Osteoblast (primary cell): ENCODE results near the gene NEU3. TPM values are rescaled to one million over a fixed set of nuclear protein-coding genes. Genes with fewer than 3 reads are reported as not detected.

Experiments
- DNase-seq: peaks from one replicate; pipeline ENCODE4 v3.0.0; 2011; ENCODE audit warnings: low spot score, mixed read lengths; ENCODE audit not compliant: insufficient read length; ENCODE audit errors: missing footprints
- H2AFZ ChIP-seq: 2 replicates; pipeline ENCODE4 v1.6.0; 2011; ENCODE audit warnings: mild to moderate bottlenecking, low read length
- H3K27ac ChIP-seq: 2 replicates; pipeline ENCODE4 v1.5.1; 2011; ENCODE audit warnings: mild to moderate bottlenecking, low read depth, low read length, moderate library complexity
- H3K27me3 ChIP-seq: 2 replicates; pipeline ENCODE4 v1.6.0; 2012; ENCODE audit warnings: mild to moderate bottlenecking, control low read depth, inconsistent platforms, low read length, moderate library complexity; ENCODE audit not compliant: insufficient read depth
- H3K36me3 ChIP-seq: 2 replicates; pipeline ENCODE4 v1.5.1; 2011; ENCODE audit warnings: mild to moderate bottlenecking, low read length, control low read depth, moderate library complexity; ENCODE audit not compliant: insufficient read depth
- H3K4me1 ChIP-seq: 2 replicates; pipeline ENCODE4 v1.5.1; 2011; ENCODE audit warnings: mild to moderate bottlenecking, low read length, control low read depth, moderate library complexity; ENCODE audit not compliant: insufficient read depth
- H3K4me2 ChIP-seq: 2 replicates; pipeline ENCODE4 v1.6.0; 2011; ENCODE audit warnings: mild to moderate bottlenecking, low read length; ENCODE audit not compliant: insufficient read depth
- H3K4me3 ChIP-seq: fragments of 200-600 bp; sonication (generic); 3 replicates; pipeline ENCODE4 v1.5.1; 2012; ENCODE audit warnings: mild to moderate bottlenecking, low read length, inconsistent platforms; ENCODE audit not compliant: insufficient read depth
- H3K79me2 ChIP-seq: 2 replicates; pipeline ENCODE4 v1.6.0; 2012; ENCODE audit warnings: mild to moderate bottlenecking, low read length, control low read depth, inconsistent platforms; ENCODE audit not compliant: insufficient read depth
- H3K9me3 ChIP-seq: 2 replicates; pipeline ENCODE4 v1.5.1; 2011; ENCODE audit warnings: low read depth, low read length, control low read depth
- H4K20me1 ChIP-seq: 2 replicates; pipeline ENCODE4 v1.6.0; 2012; ENCODE audit warnings: mild to moderate bottlenecking, low read length, control low read depth; ENCODE audit not compliant: insufficient read depth
- CTCF ChIP-seq: IDR thresholded peaks from 2 replicates; pipeline ENCODE4 v1.5.1; 2011; ENCODE audit warnings: mild to moderate bottlenecking, low read depth, low read length, moderate library complexity; ENCODE audit errors: extremely low read depth
- total RNA-seq: library from RNA; depleted of rRNA; stranded (reverse); fragments of >200 nt; gene quantifications from 2 replicates; pipeline ENCODE4 v1.2.3, GENCODE V29; 2012

Gene NEU3
- total RNA-seq, 1 donor = 6.9 TPM

GRCh38 chr11:75029836-75030631 is 41.3 kb downstream of the NEU3 start:
- H4K20me1 ChIP-seq = no peaks in the 10 kb centered on the region
- H2AFZ ChIP-seq = no peak overlapping the region
- no peaks in the 10 kb centered on the region for H3K27me3 ChIP-seq
- DNase-seq = no peak
- H3K27ac ChIP-seq = peak overlapping the region; percentile 79
- no peaks in the 10 kb centered on the region for H3K79me2 ChIP-seq
- no peaks in the 10 kb centered on the region for H3K9me3 ChIP-seq
- H3K4me3 ChIP-seq = no peak overlapping the region
- H3K36me3 ChIP-seq = no peaks in the 10 kb centered on the region
- TF ChIP-seq CTCF = no peak
- peaks cover 22% of the 10 kb centered on the region for H3K4me1 ChIP-seq
- no peak overlapping the region for H3K4me2 ChIP-seq

- Histone ChIP-seq H3K4me1 (peaks cover 22% of the 10 kb centered on the region), H3K79me2 (no peaks in the 10 kb centered on the region), H3K27me3 (no peaks in the 10 kb centered on the region), H3K4me3 (no peak overlapping the region), H3K4me2 (no peak overlapping the region), H3K9me3 (no peaks in the 10 kb centered on the region), H4K20me1 (no peaks in the 10 kb centered on the region), H2AFZ (peak overlapping the region; percentile 76), H3K27ac (peak overlapping the region; percentile 79), H3K36me3 (no peaks in the 10 kb centered on the region)
- no peak for TF ChIP-seq CTCF
- DNase-seq = peak; percentile 84
Measured at GRCh38 chr11:75031224-75031753, 42.6 kb downstream of the NEU3 start.

DNA sequence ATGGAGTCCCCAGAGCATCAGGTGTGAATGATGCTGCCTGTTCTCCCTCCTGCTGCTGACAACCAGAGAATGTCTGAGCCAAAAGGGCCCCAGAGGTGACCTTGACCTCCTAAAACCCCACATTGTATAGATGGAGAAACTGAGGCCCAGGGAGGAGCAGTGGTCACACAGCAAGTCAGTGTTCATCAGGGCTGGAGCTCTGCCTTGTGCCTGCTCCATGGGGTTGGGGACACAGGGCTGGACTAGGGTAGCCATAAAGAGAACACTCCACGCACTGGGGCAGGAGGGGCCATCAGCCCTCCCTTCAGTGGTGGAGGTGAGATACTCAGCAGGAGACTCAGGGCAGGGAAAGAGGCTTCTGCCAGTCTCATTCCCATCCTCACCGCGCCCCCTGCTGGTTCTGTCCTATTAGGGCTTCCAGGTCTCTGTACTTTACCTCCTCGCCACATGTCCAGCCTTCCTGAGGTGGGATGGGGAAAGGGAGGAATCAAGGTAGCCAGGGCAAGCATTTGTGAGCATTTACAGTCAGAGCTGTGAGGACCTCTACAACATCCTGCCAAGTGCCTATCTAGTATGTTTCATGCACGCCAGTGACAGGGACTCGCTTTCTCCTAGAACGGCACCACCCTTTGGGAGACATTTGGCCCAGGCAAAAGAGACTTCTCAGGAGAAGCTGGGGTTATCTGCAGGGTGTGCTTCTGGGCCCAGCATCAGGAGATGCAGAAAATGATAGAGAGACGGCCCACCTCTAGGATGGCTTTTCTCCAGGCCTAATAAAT is 43.2 kb downstream of the NEU3 start:
- H3K9me3 ChIP-seq = no peaks in the 10 kb centered on the region
- peak; percentile 90 for DNase-seq
- no peaks in the 10 kb centered on the region for H4K20me1 ChIP-seq
- no peaks in the 10 kb centered on the region for H3K79me2 ChIP-seq
- H3K36me3 ChIP-seq = no peaks in the 10 kb centered on the region
- peak overlapping the region; percentile 79 for H3K27ac ChIP-seq
- TF ChIP-seq CTCF = peak; percentile 89
- peak overlapping the region; percentile 76 for H2AFZ ChIP-seq
- no peak overlapping the region for H3K4me2 ChIP-seq
- H3K27me3 ChIP-seq = no peaks in the 10 kb centered on the region
- H3K4me1 ChIP-seq = peaks cover 22% of the 10 kb centered on the region
- H3K4me3 ChIP-seq = no peak overlapping the region

GRCh38 chr11:75032550-75032935 is 43.8 kb downstream of the NEU3 start:
- Histone ChIP-seq H3K36me3 (no peaks in the 10 kb centered on the region), H3K9me3 (no peaks in the 10 kb centered on the region), H3K4me3 (no peak overlapping the region), H3K4me2 (no peak overlapping the region), H4K20me1 (no peaks in the 10 kb centered on the region), H2AFZ (no peak overlapping the region), H3K79me2 (no peaks in the 10 kb centered on the region), H3K4me1 (peaks cover 22% of the 10 kb centered on the region), H3K27me3 (no peaks in the 10 kb centered on the region), H3K27ac (no peak overlapping the region)
- DNase-seq = no peak
- TF ChIP-seq CTCF = no peak
